ENCODE results near the gene ARAP3. TPM values are rescaled to one million over a fixed set of nuclear protein-coding genes. Genes with fewer than 3 reads are reported as not detected.
"Not testable (repeated sequence)": the region's sequence is repeated elsewhere in the genome, so short reads cannot be mapped to it uniquely, and the experiment has no call there.

ARAP3 gene
- total RNA-seq, 2 donors from 2014 or later, result 5.6 to 12.5 TPM

DNA sequence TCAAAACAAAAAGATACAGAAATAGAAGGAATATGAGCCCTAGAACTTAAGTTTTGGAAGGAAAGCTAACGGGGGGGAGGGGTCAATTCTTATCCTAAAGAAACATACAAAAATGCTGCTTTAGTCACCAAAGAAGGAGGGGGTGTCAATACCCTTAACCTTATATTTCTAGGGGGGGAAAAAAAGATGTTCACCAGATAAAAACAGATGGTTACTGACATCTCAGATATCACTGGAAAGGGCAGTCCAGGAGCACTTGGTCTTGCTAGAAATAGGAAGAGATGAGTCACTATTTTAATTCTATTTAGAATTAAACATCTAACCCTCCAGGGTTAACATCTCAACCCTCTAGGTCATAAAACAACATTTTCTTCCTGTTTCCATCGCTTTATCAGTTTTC, 64.9 kb downstream of the ARAP3 start:
- Histone ChIP-seq H3K4me3 (peak overlapping the region in 1 of 2 donors; percentile 3), H3K27me3 (no peaks in the 10 kb centered on the region), H3K4me1 (peaks cover 0 to 37% of the 10 kb centered on the region in 2 donors), H3K9me3 (no peaks in the 10 kb centered on the region), H3K36me3 (peaks cover 19% of the 10 kb centered on the region), H3K27ac (peak overlapping the region; percentile 95 to 97)
- TF ChIP-seq, protein P1, sequence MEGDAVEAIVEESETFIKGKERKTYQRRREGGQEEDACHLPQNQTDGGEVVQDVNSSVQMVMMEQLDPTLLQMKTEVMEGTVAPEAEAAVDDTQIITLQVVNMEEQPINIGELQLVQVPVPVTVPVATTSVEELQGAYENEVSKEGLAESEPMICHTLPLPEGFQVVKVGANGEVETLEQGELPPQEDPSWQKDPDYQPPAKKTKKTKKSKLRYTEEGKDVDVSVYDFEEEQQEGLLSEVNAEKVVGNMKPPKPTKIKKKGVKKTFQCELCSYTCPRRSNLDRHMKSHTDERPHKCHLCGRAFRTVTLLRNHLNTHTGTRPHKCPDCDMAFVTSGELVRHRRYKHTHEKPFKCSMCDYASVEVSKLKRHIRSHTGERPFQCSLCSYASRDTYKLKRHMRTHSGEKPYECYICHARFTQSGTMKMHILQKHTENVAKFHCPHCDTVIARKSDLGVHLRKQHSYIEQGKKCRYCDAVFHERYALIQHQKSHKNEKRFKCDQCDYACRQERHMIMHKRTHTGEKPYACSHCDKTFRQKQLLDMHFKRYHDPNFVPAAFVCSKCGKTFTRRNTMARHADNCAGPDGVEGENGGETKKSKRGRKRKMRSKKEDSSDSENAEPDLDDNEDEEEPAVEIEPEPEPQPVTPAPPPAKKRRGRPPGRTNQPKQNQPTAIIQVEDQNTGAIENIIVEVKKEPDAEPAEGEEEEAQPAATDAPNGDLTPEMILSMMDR (IDR thresholded peaks at IDR 0.05), result no peak
- no peak for DNase-seq (ENCODE audit: low spot score)

DNA sequence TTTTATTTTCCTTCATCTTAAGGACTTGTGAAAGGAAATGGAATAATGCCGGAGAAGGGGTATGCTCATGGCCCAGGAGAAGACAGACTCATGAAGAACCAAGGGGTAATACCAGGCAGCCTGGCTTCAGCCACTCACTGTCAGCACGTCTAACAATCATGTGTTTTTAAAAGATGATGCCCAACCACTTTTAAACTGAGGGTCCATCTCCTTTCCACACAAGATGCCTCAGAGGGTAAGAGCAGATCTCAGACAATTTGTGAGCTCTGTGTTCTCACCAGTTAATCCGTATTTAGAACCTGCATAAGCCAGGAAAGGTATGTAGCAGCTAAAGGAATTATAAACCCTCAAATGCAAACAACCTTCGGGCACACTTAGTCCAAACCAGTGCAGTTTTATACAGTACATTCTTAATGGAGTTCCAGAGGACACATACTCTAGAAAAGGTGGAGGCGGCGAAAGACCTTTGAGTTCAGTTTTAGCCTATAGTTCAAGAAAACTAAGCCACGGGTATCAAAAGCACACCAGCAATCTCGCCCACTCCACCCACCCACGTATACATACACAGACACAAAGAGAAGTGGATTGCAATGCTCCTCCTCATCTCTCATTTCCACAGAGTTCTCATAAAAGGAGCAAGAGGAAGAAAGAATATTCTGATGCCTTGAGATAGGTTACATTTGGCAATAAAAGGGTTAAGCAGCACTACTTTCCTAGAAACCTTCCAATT, 65.9 kb downstream of the ARAP3 start:
- TF ChIP-seq, protein P1 (IDR thresholded peaks at IDR 0.05), result no peak
- H3K36me3 ChIP-seq, result peaks cover 9% of the 10 kb centered on the region
- no peaks in the 10 kb centered on the region for H3K9me3 ChIP-seq
- no peak for DNase-seq (ENCODE audit: low spot score)
- H3K27me3 ChIP-seq, result no peaks in the 10 kb centered on the region
- H3K4me1 ChIP-seq, result peaks cover 0 to 37% of the 10 kb centered on the region in 2 donors
- H3K27ac ChIP-seq, result peak overlapping the region in 1 of 2 donors; percentile 95
- no peak overlapping the region for H3K4me3 ChIP-seq

DNA sequence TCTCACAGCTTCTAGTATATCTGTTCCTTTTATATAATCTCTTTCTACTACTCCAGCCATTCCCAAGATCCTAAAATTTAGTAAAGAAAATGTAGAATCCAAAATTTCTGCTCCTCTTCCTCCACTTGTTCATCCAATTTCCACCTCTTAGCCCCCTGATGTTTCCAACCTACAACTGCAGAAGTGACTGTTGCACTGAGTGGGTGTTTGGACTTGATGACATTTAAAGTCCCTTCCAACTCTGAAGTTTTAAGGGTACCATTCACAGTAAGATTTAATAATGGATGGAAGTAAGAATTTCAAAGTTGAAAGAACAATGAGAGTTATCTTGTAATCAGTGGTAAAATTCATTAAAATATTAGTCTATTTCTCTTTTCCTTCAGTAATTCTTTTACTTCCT, 68.7 kb downstream of the ARAP3 start:
- H3K4me3 ChIP-seq, result no peak overlapping the region
- H3K4me1 ChIP-seq, result peaks cover 0 to 31% of the 10 kb centered on the region in 2 donors
- DNase-seq (ENCODE audit: low spot score), result no peak
- no peak overlapping the region for H3K27ac ChIP-seq
- TF ChIP-seq, protein P1 (IDR thresholded peaks at IDR 0.05), result no peak
- H3K27me3 ChIP-seq, result no peaks in the 10 kb centered on the region
- H3K36me3 ChIP-seq, result no peaks in the 10 kb centered on the region
- no peaks in the 10 kb centered on the region for H3K9me3 ChIP-seq

DNA sequence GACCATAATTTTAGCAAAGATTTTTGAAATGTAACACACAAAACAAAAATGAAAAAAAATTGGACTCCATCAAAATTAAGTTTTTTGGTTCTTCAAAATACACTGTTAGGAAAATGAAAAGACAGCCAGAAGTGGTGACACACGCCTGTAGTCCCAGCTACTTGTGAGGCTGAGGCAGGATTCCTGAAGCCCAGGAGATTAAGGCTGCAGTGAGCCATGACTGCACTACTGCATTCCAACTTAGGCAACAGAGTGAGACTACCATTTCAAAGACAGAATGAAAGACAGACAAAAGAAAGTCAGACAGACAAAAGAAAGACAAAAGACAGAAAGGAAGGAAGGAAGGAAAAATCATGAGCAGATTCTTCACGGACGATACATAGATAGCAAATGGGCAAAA, 70.7 kb downstream of the ARAP3 start:
- TF ChIP-seq, protein P1 (IDR thresholded peaks at IDR 0.05), result no peak
- Histone ChIP-seq H3K4me3 (no peak overlapping the region), H3K4me1 (peaks cover 0 to 16% of the 10 kb centered on the region in 2 donors), H3K36me3 (no peaks in the 10 kb centered on the region), H3K27me3 (no peaks in the 10 kb centered on the region), H3K27ac (no peak overlapping the region), H3K9me3 (no peaks in the 10 kb centered on the region)
- no peak for DNase-seq (ENCODE audit: low spot score)

DNA sequence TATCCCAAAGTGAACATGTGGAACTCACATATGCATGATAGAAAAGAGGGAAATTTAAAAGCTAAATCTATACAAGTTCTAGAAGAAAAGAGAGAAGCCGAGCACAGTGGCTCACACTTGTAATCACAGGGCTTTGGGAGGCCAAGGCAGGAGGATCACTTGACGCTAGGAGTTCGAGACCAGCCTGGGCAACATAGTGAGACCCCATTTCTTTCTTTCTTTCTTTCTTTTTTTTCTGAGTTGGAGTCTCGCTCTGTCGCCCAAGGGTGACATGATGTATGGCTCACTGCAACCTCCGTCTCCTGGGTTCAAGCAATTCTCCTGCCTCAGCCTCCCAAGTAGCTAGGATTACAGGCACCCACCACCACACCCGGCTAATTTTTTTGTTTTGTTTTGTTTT, 72.1 kb downstream of the ARAP3 start:
- DNase-seq (ENCODE audit: low spot score); H3K4me3 ChIP-seq; H3K36me3 ChIP-seq; H3K27ac ChIP-seq; H3K9me3 ChIP-seq; H3K27me3 ChIP-seq: not testable (repeated sequence)
- peaks cover 0 to 22% of the 10 kb centered on the region in 2 donors for H3K4me1 ChIP-seq

DNA sequence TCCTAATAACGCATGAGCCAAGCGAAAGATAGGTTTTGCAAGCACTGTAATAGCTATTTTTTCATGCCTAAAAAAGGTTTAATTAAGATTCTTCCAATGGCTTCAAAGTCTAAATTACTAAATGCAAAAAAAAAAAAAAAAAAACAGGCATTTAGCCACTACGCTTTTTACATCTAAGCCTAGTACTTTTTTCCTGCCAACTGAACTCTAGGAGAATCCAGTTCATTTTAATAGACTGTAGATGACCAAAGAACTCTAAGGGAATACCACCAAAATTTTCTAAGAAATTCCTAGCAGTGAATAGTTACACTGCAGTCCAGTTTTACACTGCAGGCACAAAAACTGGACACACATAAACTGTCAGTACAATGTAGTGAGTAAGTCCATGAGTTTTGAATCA, 73.0 kb downstream of the ARAP3 start:
- no peaks in the 10 kb centered on the region for H3K36me3 ChIP-seq
- H3K27me3 ChIP-seq, result no peaks in the 10 kb centered on the region
- DNase-seq (ENCODE audit: low spot score), result no peak
- no peaks in the 10 kb centered on the region for H3K9me3 ChIP-seq
- H3K4me1 ChIP-seq, result peaks cover 0 to 31% of the 10 kb centered on the region in 2 donors
- H3K27ac ChIP-seq, result no peak overlapping the region
- TF ChIP-seq, protein P1 (IDR thresholded peaks at IDR 0.05), result no peak
- H3K4me3 ChIP-seq, result no peak overlapping the region
